ENCODE results near the gene ADGRD1.

DNA sequence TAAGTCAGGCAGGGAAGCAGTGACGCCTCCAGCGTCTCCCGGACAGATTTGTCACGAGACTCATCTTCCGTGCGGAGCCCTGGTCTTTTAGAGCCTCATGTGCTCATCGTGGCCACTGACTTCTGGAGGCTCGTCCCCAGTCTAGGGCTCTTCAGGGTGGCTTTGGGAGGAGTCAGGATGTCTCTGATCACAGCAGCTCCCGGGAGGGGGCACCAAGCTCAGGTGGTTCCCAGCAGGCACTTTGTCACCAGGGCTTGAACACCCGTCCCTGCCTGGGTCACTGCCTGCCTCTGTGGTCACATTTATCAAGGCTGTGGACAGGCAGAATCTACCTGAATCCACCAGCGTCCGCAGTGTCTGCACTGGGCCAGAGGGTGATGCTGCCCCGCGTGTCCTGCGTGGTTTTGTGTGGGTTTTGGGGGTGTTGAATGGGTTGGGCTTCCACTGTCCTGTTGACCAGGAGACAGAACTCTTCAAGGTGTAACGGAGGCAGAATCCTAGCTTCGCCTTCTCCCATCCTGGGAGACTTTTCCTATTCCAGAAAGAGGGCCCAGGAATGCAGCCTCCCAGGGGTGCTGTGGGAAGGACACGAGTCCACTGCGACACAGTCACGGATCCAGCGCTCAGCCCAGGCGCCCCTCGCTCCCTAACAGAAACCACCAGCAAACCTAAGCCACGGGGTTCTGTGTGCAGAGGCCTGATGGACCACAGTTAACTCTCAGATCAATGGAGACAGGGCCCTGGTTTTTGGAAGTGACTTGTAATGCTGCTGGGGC lies 132.3 kb downstream of the ADGRD1 start:
- TF ChIP-seq EZH2 (IDR thresholded peaks at IDR 0.05; ENCODE audit: borderline replicate concordance, low read length) = no peak
- TF ChIP-seq, protein P1, sequence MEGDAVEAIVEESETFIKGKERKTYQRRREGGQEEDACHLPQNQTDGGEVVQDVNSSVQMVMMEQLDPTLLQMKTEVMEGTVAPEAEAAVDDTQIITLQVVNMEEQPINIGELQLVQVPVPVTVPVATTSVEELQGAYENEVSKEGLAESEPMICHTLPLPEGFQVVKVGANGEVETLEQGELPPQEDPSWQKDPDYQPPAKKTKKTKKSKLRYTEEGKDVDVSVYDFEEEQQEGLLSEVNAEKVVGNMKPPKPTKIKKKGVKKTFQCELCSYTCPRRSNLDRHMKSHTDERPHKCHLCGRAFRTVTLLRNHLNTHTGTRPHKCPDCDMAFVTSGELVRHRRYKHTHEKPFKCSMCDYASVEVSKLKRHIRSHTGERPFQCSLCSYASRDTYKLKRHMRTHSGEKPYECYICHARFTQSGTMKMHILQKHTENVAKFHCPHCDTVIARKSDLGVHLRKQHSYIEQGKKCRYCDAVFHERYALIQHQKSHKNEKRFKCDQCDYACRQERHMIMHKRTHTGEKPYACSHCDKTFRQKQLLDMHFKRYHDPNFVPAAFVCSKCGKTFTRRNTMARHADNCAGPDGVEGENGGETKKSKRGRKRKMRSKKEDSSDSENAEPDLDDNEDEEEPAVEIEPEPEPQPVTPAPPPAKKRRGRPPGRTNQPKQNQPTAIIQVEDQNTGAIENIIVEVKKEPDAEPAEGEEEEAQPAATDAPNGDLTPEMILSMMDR (IDR thresholded peaks at IDR 0.05; ENCODE audit: low read length) = no peak

All from OCI-LY1 (cell line).